Mesendoderm (in vitro differentiated cells): Measurements from ENCODE around the gene NXPH1.

Experiments used
- DNase-seq: peaks from one replicate; pipeline ENCODE4 v3.0.0; 2013
- H2AK5ac ChIP-seq: 2 replicates; pipeline ENCODE4 v1.6.1; 2013; ENCODE audit warnings: low read length, inconsistent platforms
- H2BK120ac ChIP-seq: 2 replicates; pipeline ENCODE4 v1.6.1; 2013; ENCODE audit warnings: low read depth, mild to moderate bottlenecking, low read length, moderate library complexity, mixed read lengths
- H2BK15ac ChIP-seq: replicated peaks from 2 replicates; pipeline ENCODE4 v1.6.1; 2013; ENCODE audit warnings: low read depth, mild to moderate bottlenecking, moderate library complexity
- H2BK5ac ChIP-seq: 2 replicates; pipeline ENCODE4 v1.6.1; 2013; ENCODE audit warnings: low read length, inconsistent platforms
- H3K18ac ChIP-seq: 2 replicates; pipeline ENCODE4 v1.6.1; 2013; ENCODE audit warnings: mild to moderate bottlenecking, low read length, mixed read lengths
- H3K23ac ChIP-seq: one replicate; pipeline ENCODE4 v1.6.1; 2013; ENCODE audit warnings: low read length
- H3K27ac ChIP-seq: 2 replicates; pipeline ENCODE4 v1.5.1; 2013; ENCODE audit warnings: low read depth, mild to moderate bottlenecking, inconsistent platforms, low read length, moderate library complexity
- H3K27me3 ChIP-seq: 2 replicates; pipeline ENCODE4 v1.6.1; 2013; ENCODE audit warnings: low read length, control low read depth, mild to moderate bottlenecking, inconsistent platforms; ENCODE audit not compliant: insufficient read depth, poor library complexity
- H3K36me3 ChIP-seq: 2 replicates; pipeline ENCODE4 v1.6.1; 2013; ENCODE audit warnings: low read length, inconsistent platforms; ENCODE audit not compliant: control insufficient read depth, insufficient read depth
- H3K4ac ChIP-seq: one replicate; pipeline ENCODE4 v1.6.1; 2013; ENCODE audit warnings: low read depth, mild to moderate bottlenecking, low read length, moderate library complexity
- H3K4me1 ChIP-seq: 2 replicates; pipeline ENCODE4 v1.6.1; 2013; ENCODE audit warnings: low read depth, low read length, inconsistent platforms; ENCODE audit not compliant: control insufficient read depth
- H3K4me2 ChIP-seq: 2 replicates; pipeline ENCODE4 v1.6.1; 2013; ENCODE audit warnings: low read length
- H3K4me3 ChIP-seq: 2 replicates; pipeline ENCODE4 v1.5.1; 2013; ENCODE audit warnings: mild to moderate bottlenecking, low read length
- H3K56ac ChIP-seq: one replicate; pipeline ENCODE4 v1.6.1; 2013; ENCODE audit warnings: low read length
- H3K79me1 ChIP-seq: 2 replicates; pipeline ENCODE4 v1.6.1; 2013; ENCODE audit warnings: low read length, inconsistent platforms
- H3K79me2 ChIP-seq: 2 replicates; pipeline ENCODE4 v1.6.1; 2013; ENCODE audit warnings: mild to moderate bottlenecking, low read length; ENCODE audit not compliant: control insufficient read depth, insufficient read depth
- H3K9ac ChIP-seq: 2 replicates; pipeline ENCODE4 v1.6.1; 2013; ENCODE audit warnings: low read length, inconsistent platforms
- H4K5ac ChIP-seq: one replicate; pipeline ENCODE4 v1.6.1; 2013; ENCODE audit warnings: low read length
- H4K8ac ChIP-seq: one replicate; pipeline ENCODE4 v1.6.1; 2013; ENCODE audit warnings: low read depth, mild to moderate bottlenecking, control low read depth, low read length, moderate library complexity
- WGBS: extraction: QIAGEN DNeasy Blood & Tissue Kit; methylation state at CpG from one replicate; pipeline ENCODE4 v1.1.7; 2013; ENCODE audit warnings: low lambda C conversion rate, missing lambda C conversion rate; ENCODE audit not compliant: insufficient coverage; ENCODE audit errors: extremely low coverage; 5-methylcytosine and 5-hydroxymethylcytosine counted together

Gene NXPH1

DNA sequence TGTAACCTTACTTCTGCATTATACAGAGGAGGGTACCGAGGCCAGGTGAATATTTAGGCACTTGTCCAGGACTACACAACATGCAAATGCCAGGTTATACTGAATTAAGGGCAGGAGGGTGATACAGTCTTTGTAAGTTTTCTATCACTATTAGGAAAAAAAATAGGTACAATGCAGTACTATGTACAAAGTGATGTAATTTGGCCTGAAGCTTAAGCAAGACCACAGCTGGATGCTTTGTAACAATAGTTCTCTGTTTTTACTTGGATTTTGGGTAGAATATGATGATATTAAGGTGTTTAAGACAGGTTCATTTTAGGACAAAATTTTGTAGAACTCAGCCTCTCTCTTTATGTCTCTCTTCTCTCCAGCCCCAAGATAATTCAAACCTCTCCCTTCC, 2.8 kb upstream of the NXPH1 start:
- Histone ChIP-seq H3K56ac (no peak overlapping the region), H3K79me2 (no peaks in the 10 kb centered on the region), H4K8ac (no peak overlapping the region), H3K79me1 (no peaks in the 10 kb centered on the region), H3K27me3 (peaks cover 28% of the 10 kb centered on the region), H3K23ac (no peak overlapping the region), H3K27ac (no peak overlapping the region), H2AK5ac (no peak overlapping the region), H2BK120ac (no peak overlapping the region), H4K5ac (no peak overlapping the region), H3K4me3 (no peak overlapping the region), H3K4me2 (no peak overlapping the region), H3K4ac (no peak overlapping the region), H3K36me3 (no peaks in the 10 kb centered on the region), H3K18ac (no peak overlapping the region), H3K9ac (no peak overlapping the region), H3K4me1 (peaks cover 1% of the 10 kb centered on the region), H2BK5ac (no peak overlapping the region), H2BK15ac (no peak overlapping the region)
- DNase-seq = no peak
- WGBS = no CpG with 5 or more reads among the region's 1 CpG

DNA sequence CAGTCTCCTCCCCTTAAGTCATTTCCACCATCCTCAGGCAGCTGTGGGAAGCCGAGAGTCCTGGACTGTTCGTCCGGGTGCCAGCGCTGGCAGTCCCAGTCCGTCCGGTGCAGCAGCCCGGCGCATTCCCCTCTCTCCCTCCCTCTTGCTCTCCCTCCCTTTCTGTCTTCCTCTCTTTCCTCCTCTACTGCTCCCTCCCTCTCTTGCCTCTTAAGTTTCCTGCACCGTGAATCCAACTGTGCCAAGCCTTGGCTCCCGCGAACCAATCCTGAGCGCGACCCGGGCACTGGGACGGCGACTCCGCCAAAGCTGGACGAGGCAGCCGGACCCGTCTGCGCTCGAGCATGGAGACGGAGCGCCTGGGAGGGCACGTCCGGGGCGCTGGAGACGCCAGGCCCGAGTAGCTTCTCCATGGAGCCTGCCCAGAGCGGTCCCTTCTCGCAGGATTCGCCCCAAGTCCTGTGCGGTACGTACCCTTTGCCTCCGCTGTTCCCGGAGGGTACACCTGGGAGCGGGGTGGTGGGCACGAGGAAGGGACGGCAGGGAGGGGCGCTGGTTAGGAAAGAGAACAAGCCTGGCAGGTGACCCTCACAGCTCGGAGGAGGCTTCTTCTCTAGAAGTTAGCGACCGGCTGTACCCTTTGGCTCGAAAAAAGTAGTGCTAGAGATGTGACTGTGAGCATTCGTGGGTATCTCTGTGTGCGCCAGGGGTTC, 1.0 kb downstream of the NXPH1 start:
- H3K79me2 ChIP-seq = no peaks in the 10 kb centered on the region
- no peak overlapping the region for H2AK5ac ChIP-seq
- no CpG with 5 or more reads among the region's 46 CpGs for WGBS
- H3K27me3 ChIP-seq = peaks cover 57% of the 10 kb centered on the region
- peaks cover 1% of the 10 kb centered on the region for H3K4me1 ChIP-seq
- H2BK5ac ChIP-seq = no peak overlapping the region
- H2BK120ac ChIP-seq = no peak overlapping the region
- H3K4me3 ChIP-seq = peak overlapping the region; percentile 6
- no peak overlapping the region for H4K5ac ChIP-seq
- H3K27ac ChIP-seq = no peak overlapping the region
- H3K36me3 ChIP-seq = no peaks in the 10 kb centered on the region
- H3K23ac ChIP-seq = peak overlapping the region; percentile 80
- H4K8ac ChIP-seq = no peak overlapping the region
- no peaks in the 10 kb centered on the region for H3K79me1 ChIP-seq
- no peak overlapping the region for H3K9ac ChIP-seq
- no peak overlapping the region for H3K18ac ChIP-seq
- H3K56ac ChIP-seq = no peak overlapping the region
- DNase-seq = peak; percentile 71
- peak overlapping the region; percentile 86 for H3K4me2 ChIP-seq
- H3K4ac ChIP-seq = no peak overlapping the region
- no peak overlapping the region for H2BK15ac ChIP-seq

DNA sequence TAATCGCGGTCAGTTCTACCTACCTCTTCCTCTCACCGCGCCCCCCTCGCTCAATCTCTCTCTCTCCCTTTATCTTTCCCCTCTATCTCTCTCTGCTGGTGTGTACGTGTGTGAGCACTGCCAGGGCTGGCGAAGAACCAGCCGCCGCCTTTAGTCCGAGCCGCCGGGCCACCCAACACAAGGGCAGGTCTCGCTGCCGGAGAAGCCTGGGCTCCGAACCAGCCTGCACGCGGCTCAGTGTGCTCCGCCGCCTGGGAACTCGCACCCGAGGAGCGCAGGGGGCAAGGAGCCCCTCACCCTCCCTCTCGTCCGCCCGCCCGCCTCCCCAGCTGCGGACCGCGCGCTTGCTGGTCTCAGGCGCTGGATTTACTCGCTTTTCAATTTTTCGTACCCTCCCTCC, 1.7 kb downstream of the NXPH1 start:
- no peaks in the 10 kb centered on the region for H3K79me1 ChIP-seq
- no peak overlapping the region for H3K4me3 ChIP-seq
- peak overlapping the region; percentile 86 for H3K4me2 ChIP-seq
- H3K79me2 ChIP-seq = no peaks in the 10 kb centered on the region
- peak overlapping the region; percentile 7 for H3K56ac ChIP-seq
- H2BK15ac ChIP-seq = no peak overlapping the region
- H3K36me3 ChIP-seq = no peaks in the 10 kb centered on the region
- no peak overlapping the region for H3K4ac ChIP-seq
- H3K27me3 ChIP-seq = peaks cover 62% of the 10 kb centered on the region
- H2AK5ac ChIP-seq = no peak overlapping the region
- H2BK120ac ChIP-seq = no peak overlapping the region
- no peak overlapping the region for H2BK5ac ChIP-seq
- H3K27ac ChIP-seq = no peak overlapping the region
- DNase-seq = peak; percentile 19
- no peak overlapping the region for H4K8ac ChIP-seq
- no peak overlapping the region for H3K9ac ChIP-seq
- no peak overlapping the region for H4K5ac ChIP-seq
- peaks cover 1% of the 10 kb centered on the region for H3K4me1 ChIP-seq
- no CpG with 5 or more reads among the region's 33 CpGs for WGBS
- peak overlapping the region; percentile 45 for H3K23ac ChIP-seq
- H3K18ac ChIP-seq = no peak overlapping the region

DNA sequence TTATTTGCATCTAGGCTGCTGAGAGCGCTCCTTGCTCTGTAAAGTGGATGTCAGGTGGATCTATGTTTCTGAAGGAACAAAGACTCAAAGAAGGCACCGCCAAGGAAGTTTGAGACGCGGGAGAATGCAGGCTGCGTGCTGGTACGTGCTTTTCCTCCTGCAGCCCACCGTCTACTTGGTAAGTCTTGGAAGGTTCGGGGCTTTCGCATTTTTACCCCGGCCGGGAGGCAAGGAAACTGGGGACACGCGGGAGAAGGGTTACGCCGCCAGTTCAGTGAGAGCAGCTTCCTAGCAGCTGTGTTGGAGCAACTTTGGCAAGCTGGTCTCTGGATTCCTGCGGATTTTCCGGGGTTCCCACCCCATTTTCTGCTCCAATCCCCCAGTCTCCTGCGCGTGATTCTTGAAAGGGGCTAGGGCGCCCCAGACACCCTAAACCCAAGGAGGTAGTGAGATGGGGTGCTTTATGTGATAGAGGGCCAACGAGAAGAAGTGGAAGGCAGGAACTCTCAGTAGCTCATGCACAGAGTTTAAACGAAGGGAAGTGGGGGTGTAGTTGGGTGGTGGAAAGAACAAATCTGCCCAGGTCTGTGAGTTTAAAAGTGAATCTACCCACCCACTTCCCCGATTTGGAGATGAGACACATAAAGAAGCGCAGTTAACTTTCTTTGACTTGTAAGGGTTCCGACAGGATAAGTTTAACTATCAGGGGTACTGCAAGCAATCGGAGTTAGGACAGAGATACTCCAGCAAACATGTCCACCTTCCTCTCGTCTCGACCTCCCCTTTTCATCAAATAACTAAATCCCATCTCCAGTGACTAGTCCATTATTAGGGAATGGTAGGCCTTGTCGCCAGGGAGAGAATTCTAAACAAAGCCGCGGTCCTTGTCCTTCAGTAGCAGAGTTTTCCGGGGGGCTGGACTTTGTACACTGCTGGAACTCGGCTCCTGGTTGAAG, 2.5 kb downstream of the NXPH1 start:
- no CpG with 5 or more reads among the region's 33 CpGs for WGBS
- Histone ChIP-seq H2BK5ac (no peak overlapping the region), H3K79me2 (no peaks in the 10 kb centered on the region), H3K4me3 (no peak overlapping the region), H2AK5ac (no peak overlapping the region), H2BK120ac (no peak overlapping the region), H2BK15ac (no peak overlapping the region), H3K27ac (no peak overlapping the region), H3K79me1 (no peaks in the 10 kb centered on the region), H3K56ac (no peak overlapping the region), H3K23ac (no peak overlapping the region), H4K5ac (no peak overlapping the region), H3K4me1 (peaks cover 1% of the 10 kb centered on the region), H4K8ac (no peak overlapping the region), H3K36me3 (no peaks in the 10 kb centered on the region), H3K9ac (no peak overlapping the region), H3K27me3 (peaks cover 70% of the 10 kb centered on the region), H3K4me2 (no peak overlapping the region), H3K18ac (no peak overlapping the region), H3K4ac (no peak overlapping the region)
- DNase-seq = peak; percentile 4

GRCh38 chr7:8436965-8437364, 3.6 kb downstream of the NXPH1 start:
- no CpG with 5 or more reads among the region's 15 CpGs for WGBS

More at GRCh38 chr7:8436965-8437364, 3.6 kb downstream of the NXPH1 start:
- Histone ChIP-seq H3K18ac (no peak overlapping the region), H3K27ac (no peak overlapping the region), H3K4me1 (peaks cover 4% of the 10 kb centered on the region), H3K4me2 (no peak overlapping the region), H2BK120ac (no peak overlapping the region), H4K5ac (no peak overlapping the region), H4K8ac (no peak overlapping the region), H2BK15ac (no peak overlapping the region), H3K79me2 (no peaks in the 10 kb centered on the region), H3K56ac (no peak overlapping the region), H3K4me3 (no peak overlapping the region), H3K79me1 (no peaks in the 10 kb centered on the region), H3K36me3 (no peaks in the 10 kb centered on the region), H3K23ac (no peak overlapping the region), H3K9ac (no peak overlapping the region), H2BK5ac (no peak overlapping the region), H2AK5ac (no peak overlapping the region), H3K4ac (no peak overlapping the region), H3K27me3 (peaks cover 77% of the 10 kb centered on the region)
- DNase-seq = peak; percentile 83
